GM23338 (cell line): Measurements from ENCODE around the gene KLHL40. TPM values are rescaled to one million over a fixed set of nuclear protein-coding genes. Genes with fewer than 3 reads are reported as not detected.

Experiments used
- ATAC-seq: fragments of 200-7000 bp; cut with Tn5 transposase; 3 replicates; pipeline ENCODE4 v1.9.1; 2020
- DNase-seq: peaks from one replicate; pipeline ENCODE4 v3.0.0-alpha.2; 2015; ENCODE audit warnings: low spot score
- H2AFZ ChIP-seq: fragments of 200-600 bp; sonication (generic); 2 replicates; pipeline ENCODE4 v1.8.0; 2016; ENCODE audit warnings: antibody characterized with exemption, mild to moderate bottlenecking, moderate library complexity
- H3F3A ChIP-seq: fragments of 200-600 bp; sonication (generic); replicated peaks from 2 replicates; pipeline ENCODE4 v1.8.0; 2017; ENCODE audit warnings: antibody characterized with exemption, mixed run types, low read depth
- H3K27ac ChIP-seq: fragments of 200-600 bp; sonication (generic); 2 replicates; pipeline ENCODE4 v1.6.1; 2016; ENCODE audit warnings: low read depth
- H3K27me3 ChIP-seq: fragments of 200-600 bp; sonication (generic); 2 replicates; pipeline ENCODE4 v1.8.0; 2016; ENCODE audit warnings: mild to moderate bottlenecking, mixed run types, moderate library complexity; ENCODE audit not compliant: insufficient read depth
- H3K36me3 ChIP-seq: fragments of 200-600 bp; sonication (generic); 2 replicates; pipeline ENCODE4 v1.8.0; 2016; ENCODE audit warnings: mild to moderate bottlenecking; ENCODE audit not compliant: insufficient read depth
- H3K4me1 ChIP-seq: fragments of 200-600 bp; sonication (generic); 2 replicates; pipeline ENCODE4 v1.8.0; 2016; ENCODE audit warnings: mild to moderate bottlenecking, moderate library complexity; ENCODE audit not compliant: insufficient read depth
- H3K4me2 ChIP-seq: fragments of 200-600 bp; sonication (generic); 2 replicates; pipeline ENCODE4 v1.7.1; 2017; ENCODE audit warnings: mixed run types
- H3K4me3 ChIP-seq: fragments of 200-600 bp; sonication (generic); 2 replicates; pipeline ENCODE4 v1.6.1; 2016; ENCODE audit warnings: mixed run types
- H3K79me2 ChIP-seq: fragments of 200-600 bp; sonication (generic); replicated peaks from 2 replicates; pipeline ENCODE4 v1.8.0; 2017; ENCODE audit warnings: mild to moderate bottlenecking; ENCODE audit not compliant: insufficient read depth
- H3K9me2 ChIP-seq: fragments of 200-600 bp; sonication (generic); 2 replicates; pipeline ENCODE4 v1.8.0; 2017; ENCODE audit not compliant: insufficient read depth
- H4K20me1 ChIP-seq: fragments of 200-600 bp; sonication (generic); replicated peaks from 2 replicates; pipeline ENCODE4 v1.8.0; 2017; ENCODE audit warnings: mild to moderate bottlenecking; ENCODE audit not compliant: insufficient read depth
- H3K27ac Mint-ChIP-seq: 2 replicates; pipeline ENCODE4 v1.8.0; 2020; ENCODE audit warnings: inconsistent platforms, mild to moderate bottlenecking, moderate library complexity, mixed read lengths
- H3K27me3 Mint-ChIP-seq: 3 replicates; pipeline ENCODE4 v1.8.0; 2022; ENCODE audit warnings: low read depth, mild to moderate bottlenecking, moderate library complexity, mixed read lengths, inconsistent platforms; ENCODE audit not compliant: insufficient read depth, poor library complexity
- H3K36me3 Mint-ChIP-seq: 3 replicates; pipeline ENCODE4 v1.8.0; 2021; ENCODE audit warnings: low read depth, mild to moderate bottlenecking, inconsistent platforms, moderate library complexity, mixed read lengths
- H3K4me1 Mint-ChIP-seq: 3 replicates; pipeline ENCODE4 v1.8.0; 2020; ENCODE audit warnings: mild to moderate bottlenecking, inconsistent platforms, mixed read lengths
- H3K4me3 Mint-ChIP-seq: 3 replicates; pipeline ENCODE4 v1.8.0; 2021; ENCODE audit warnings: moderate library complexity, mild to moderate bottlenecking, inconsistent platforms, mixed read lengths
- H3K9me3 Mint-ChIP-seq: 3 replicates; pipeline ENCODE4 v1.8.0; 2020; ENCODE audit warnings: moderate library complexity, mild to moderate bottlenecking, inconsistent platforms, mixed read lengths
- CREB1 ChIP-seq: fragments of 250-450 bp; sonication (Bioruptor Pico); IDR thresholded peaks from 2 replicates; pipeline ENCODE4 v1.5.0; 2020; ENCODE audit warnings: low read depth, mild to moderate bottlenecking, moderate library complexity
- CTCF ChIP-seq, 2 experiments: fragments of 200-600 bp in 1 of 2; sonication (generic) in 1 of 2; conservative IDR thresholded peaks; 2 replicates each; pipeline versions ENCODE4 v1.5.1 to v1.6.1; 2016 to 2017; ENCODE audit warnings: antibody characterized with exemption in 2 of 2, low read depth in 2 of 2, mild to moderate bottlenecking in 2 of 2, moderate library complexity in 1 of 2
- ETS1 ChIP-seq: IDR thresholded peaks from 2 replicates; pipeline ENCODE4 v1.6.1; 2016; ENCODE audit warnings: antibody characterized with exemption
- EZH2 ChIP-seq: fragments of 200-600 bp; sonication (generic); IDR thresholded peaks from one replicate; pipeline ENCODE4 v1.8.0; 2017; ENCODE audit warnings: antibody characterized with exemption, mild to moderate bottlenecking, low read depth; ENCODE audit not compliant: unreplicated experiment
- EZH2phosphoT487 ChIP-seq: fragments of 200-600 bp; sonication (generic); IDR thresholded peaks from one replicate; pipeline ENCODE4 v1.8.1; 2018; ENCODE audit warnings: antibody characterized with exemption; ENCODE audit not compliant: unreplicated experiment
- JUNB ChIP-seq: IDR thresholded peaks from one replicate; pipeline ENCODE4 v1.6.1; 2016; ENCODE audit warnings: antibody characterized with exemption; ENCODE audit not compliant: unreplicated experiment
- NANOG ChIP-seq: IDR thresholded peaks from 2 replicates; pipeline ENCODE4 v1.6.1; 2016; ENCODE audit warnings: antibody characterized with exemption, borderline replicate concordance
- POLR2AphosphoS5 ChIP-seq: IDR thresholded peaks from 2 replicates; pipeline ENCODE4 v1.6.1; 2016; ENCODE audit warnings: antibody characterized with exemption, low read depth
- REST ChIP-seq: IDR thresholded peaks from one replicate; pipeline ENCODE4 v1.6.1; 2018; ENCODE audit warnings: antibody characterized with exemption; ENCODE audit not compliant: unreplicated experiment
- STAT1 ChIP-seq: IDR thresholded peaks from one replicate; pipeline ENCODE4 v1.6.1; 2016; ENCODE audit warnings: antibody characterized with exemption; ENCODE audit not compliant: unreplicated experiment
- ZNF114 ChIP-seq: fragments of 250-450 bp; sonication (Bioruptor Pico); IDR thresholded peaks from 2 replicates; pipeline ENCODE4 v1.5.0; 2020; ENCODE audit warnings: mild to moderate bottlenecking, moderate library complexity
- ZNF331 ChIP-seq: fragments of 250-450 bp; sonication (Bioruptor Pico); IDR thresholded peaks from 2 replicates; pipeline ENCODE4 v1.5.0; 2020; ENCODE audit warnings: low read depth, mild to moderate bottlenecking, moderate library complexity
- ZNF462 ChIP-seq: fragments of 250-450 bp; sonication (Bioruptor Pico); IDR thresholded peaks from 2 replicates; pipeline ENCODE4 v1.5.0; 2020; ENCODE audit warnings: mild to moderate bottlenecking, moderate library complexity
- polyA plus RNA-seq: library from polyadenylated mRNA; unstranded; fragments of >200 nt; fragmentation: Nextera tagmentation; extraction: Ambion mirVana; gene quantifications from 2 replicates; pipeline ENCODE4 v1.2.1, GENCODE V29; 2016
- total RNA-seq: library from RNA; depleted of rRNA; stranded (reverse); fragments of >200 nt; shearing (Covaris generic); gene quantifications from 2 replicates; pipeline ENCODE4 v1.2.3, GENCODE V29; 2014

Gene KLHL40
- total and polyA plus RNA-seq, 2 experiments from 2014 or later, result not detected

GRCh38 chr3:42654331-42655201, 30.8 kb upstream of the KLHL40 start:
- Mint-ChIP-seq H3K4me1 (peaks cover 43% of the 10 kb centered on the region), H3K27me3 (peaks cover 13% of the 10 kb centered on the region), H3K4me3 (peak overlapping the region; percentile 63; the same call in 2 of the 3 replicates), H3K9me3 (no peaks in the 10 kb centered on the region), H3K27ac (no peak overlapping the region), H3K36me3 (peaks cover 2% of the 10 kb centered on the region; the same call in 1 of the 3 replicates)
- Histone ChIP-seq H4K20me1 (no peaks in the 10 kb centered on the region), H3K27me3 (no peaks in the 10 kb centered on the region), H3K4me2 (peak overlapping the region; percentile 90), H3K79me2 (no peaks in the 10 kb centered on the region), H3K9me2 (no peaks in the 10 kb centered on the region), H3K4me1 (peaks cover 22% of the 10 kb centered on the region), H3F3A (no peaks in the 10 kb centered on the region), H3K36me3 (no peaks in the 10 kb centered on the region), H3K4me3 (peak overlapping the region; percentile 76), H3K27ac (no peak overlapping the region), H2AFZ (peak overlapping the region; percentile 76)
- ATAC-seq, result peak; percentile 62
- DNase-seq, result peak; percentile 92
- TF ChIP-seq STAT1, result no peak
- no peak for TF ChIP-seq NANOG
- TF ChIP-seq CREB1 (CRISPR knock-in tag), result peak; percentile 37; the same call in 1 of the 2 replicates
- no peak for TF ChIP-seq REST
- TF ChIP-seq ZNF331 (CRISPR knock-in tag), result no peak
- TF ChIP-seq ZNF462 (CRISPR knock-in tag), result no peak
- no peak for TF ChIP-seq ZNF114 (CRISPR knock-in tag)
- TF ChIP-seq JUNB, result no peak
- no peak for TF ChIP-seq EZH2
- peak; percentile 29 to 58 for TF ChIP-seq CTCF (conservative IDR thresholded peaks at IDR 0.05; ENCODE audit: low read depth in 2 of 2)
- no peak for TF ChIP-seq ETS1
- peak; percentile 35; the same call in 1 of the 2 replicates for TF ChIP-seq POLR2AphosphoS5
- TF ChIP-seq EZH2phosphoT487, result no peak
